ENCODE data around the gene ODAM. TPM values are rescaled to one million over a fixed set of nuclear protein-coding genes. Genes with fewer than 3 reads are reported as not detected.

Gene ODAM
- total RNA-seq, 1 experiment from 2014 or later: not detected

GRCh38 chr4:70225824-70226223 lies 30.3 kb downstream of the ODAM start, which contains the start of gene FDCSP:
TSS of gene FDCSP (plus strand) at chr4:70226124. CDS start at chr4:70231195, 5,071 bp downstream.
- no peaks in the 10 kb centered on the region for H3K36me3 Mint-ChIP-seq
- H3K4me1 Mint-ChIP-seq: no peaks in the 10 kb centered on the region
- POLR2A ChIA-PET: no interaction called here
- H3K4me3 Mint-ChIP-seq: no peak within 1 kb of the TSS
- DNase-seq (ENCODE audit: low spot score) (no peak), ATAC-seq (no peak)
- CTCF ChIA-PET: no interaction called here
- no peak for TF ChIP-seq RORB (CRISPR knock-in tag; IDR thresholded peaks at IDR 0.05)
- TF ChIP-seq MYBL2 (CRISPR knock-in tag; IDR thresholded peaks at IDR 0.05): no peak
- TF ChIP-seq ATF3 (CRISPR knock-in tag; conservative IDR thresholded peaks at IDR 0.05): no peak
- no peak for TF ChIP-seq ERG (CRISPR knock-in tag; IDR thresholded peaks at IDR 0.05)
- no peak for TF ChIP-seq EMX1 (CRISPR knock-in tag; IDR thresholded peaks at IDR 0.05)
- no peak for TF ChIP-seq AFF4 (CRISPR knock-in tag; IDR thresholded peaks at IDR 0.05; ENCODE audit: borderline replicate concordance)
- TF ChIP-seq ZNF425 (CRISPR knock-in tag; conservative IDR thresholded peaks at IDR 0.05): no peak
- TF ChIP-seq STAT6 (CRISPR knock-in tag; conservative IDR thresholded peaks at IDR 0.05; ENCODE audit: low read depth): no peak
- TF ChIP-seq ZNF138 (CRISPR knock-in tag; conservative IDR thresholded peaks at IDR 0.05): no peak
- no peak for TF ChIP-seq NFYB (CRISPR knock-in tag; conservative IDR thresholded peaks at IDR 0.05; ENCODE audit: low read depth)
- no peak for TF ChIP-seq JAZF1 (CRISPR knock-in tag; IDR thresholded peaks at IDR 0.05)
- no peak for TF ChIP-seq CDX4 (CRISPR knock-in tag; IDR thresholded peaks at IDR 0.05; ENCODE audit: borderline replicate concordance)
- no peak for TF ChIP-seq SP1 (CRISPR knock-in tag; conservative IDR thresholded peaks at IDR 0.05)
- H3K9me3 Mint-ChIP-seq: no peaks in the 10 kb centered on the region
- no peaks in the 10 kb centered on the region for H3K27me3 Mint-ChIP-seq (ENCODE audit: low read depth)
- H3K27ac Mint-ChIP-seq: no peak within 1 kb of the TSS

GRCh38 chr4:70236125-70236524 lies 40.6 kb downstream of the ODAM start:
- DNase-seq (ENCODE audit: low spot score) (no peak), ATAC-seq (no peak)
- POLR2A ChIA-PET: no interaction called here
- Mint-ChIP-seq H3K27me3 (ENCODE audit: low read depth) (no peaks in the 10 kb centered on the region), H3K9me3 (no peaks in the 10 kb centered on the region), H3K4me3 (no peak overlapping the region), H3K27ac (no peak overlapping the region), H3K4me1 (no peaks in the 10 kb centered on the region), H3K36me3 (no peaks in the 10 kb centered on the region)
- CTCF ChIA-PET: no interaction called here
- TF ChIP-seq MLX (CRISPR knock-in tag; IDR thresholded peaks at IDR 0.05) (no peak), PRRX2 (CRISPR knock-in tag; IDR thresholded peaks at IDR 0.05) (no peak), PREB (CRISPR knock-in tag; IDR thresholded peaks at IDR 0.05; ENCODE audit: borderline replicate concordance) (no peak), ARID4B (CRISPR knock-in tag; IDR thresholded peaks at IDR 0.05; ENCODE audit: borderline replicate concordance) (no peak), SP1 (CRISPR knock-in tag; conservative IDR thresholded peaks at IDR 0.05) (no peak)

All from WTC11 (cell line).